Parathyroid adenoma (tissue), 2 donors: ENCODE measurements around the gene GHDC.

Source experiments
- H2AFZ ChIP-seq: fragments of 300-600 bp; sonication (generic); one replicate; pipeline ENCODE4 v1.7.0; 2017; ENCODE audit warnings: antibody characterized with exemption, mild to moderate bottlenecking
- H3K27ac ChIP-seq: fragments of 300-600 bp; sonication (generic); one replicate; pipeline ENCODE4 v1.7.0; 2017
- H3K27me3 ChIP-seq: fragments of 300-600 bp; sonication (generic); one replicate; pipeline ENCODE4 v1.7.0; 2017; ENCODE audit warnings: low read length; ENCODE audit not compliant: control insufficient read depth, insufficient read depth
- H3K36me3 ChIP-seq: fragments of 300-600 bp; sonication (generic); one replicate; pipeline ENCODE4 v1.7.0; 2017; ENCODE audit warnings: low read length; ENCODE audit not compliant: control insufficient read depth, insufficient read depth
- H3K4me1 ChIP-seq: fragments of 300-600 bp; sonication (generic); one replicate; pipeline ENCODE4 v1.7.0; 2017; ENCODE audit warnings: control low read depth
- H3K4me2 ChIP-seq: fragments of 300-600 bp; sonication (generic); one replicate; pipeline ENCODE4 v1.7.0; 2017; ENCODE audit warnings: low read length
- H3K4me3 ChIP-seq: fragments of 300-600 bp; sonication (generic); one replicate; pipeline ENCODE4 v1.7.0; 2017; ENCODE audit warnings: low read depth, low read length
- H3K79me2 ChIP-seq: fragments of 300-600 bp; sonication (generic); one replicate; pipeline ENCODE4 v1.7.0; 2017; ENCODE audit warnings: control low read depth
- H3K9ac ChIP-seq: fragments of 300-600 bp; sonication (generic); one replicate; pipeline ENCODE4 v1.7.0; 2017; ENCODE audit warnings: mild to moderate bottlenecking
- H3K9me3 ChIP-seq: fragments of 300-600 bp; sonication (generic); one replicate; pipeline ENCODE4 v1.7.0; 2017; ENCODE audit warnings: low read length; ENCODE audit not compliant: control insufficient read depth
- CTCF ChIP-seq: fragments of 300-600 bp; sonication (generic); IDR thresholded peaks from one replicate; pipeline ENCODE4 v1.7.0; 2017; ENCODE audit warnings: antibody characterized with exemption, mild to moderate bottlenecking
- donor health status: primary hyperparathyroidism.

Gene GHDC

GRCh38 chr17:42163113-42163512, 31.2 kb downstream of the GHDC start:
- no peaks in the 10 kb centered on the region for H3K36me3 ChIP-seq
- no peak overlapping the region for H3K27ac ChIP-seq
- no peaks in the 10 kb centered on the region for H3K79me2 ChIP-seq
- H3K4me2 ChIP-seq, result no peak overlapping the region
- no peak overlapping the region for H2AFZ ChIP-seq
- no peak overlapping the region for H3K9ac ChIP-seq
- TF ChIP-seq CTCF, result peak; percentile 14
- H3K27me3 ChIP-seq, result no peaks in the 10 kb centered on the region
- no peaks in the 10 kb centered on the region for H3K9me3 ChIP-seq
- peaks cover 4% of the 10 kb centered on the region for H3K4me1 ChIP-seq
- no peak overlapping the region for H3K4me3 ChIP-seq

DNA sequence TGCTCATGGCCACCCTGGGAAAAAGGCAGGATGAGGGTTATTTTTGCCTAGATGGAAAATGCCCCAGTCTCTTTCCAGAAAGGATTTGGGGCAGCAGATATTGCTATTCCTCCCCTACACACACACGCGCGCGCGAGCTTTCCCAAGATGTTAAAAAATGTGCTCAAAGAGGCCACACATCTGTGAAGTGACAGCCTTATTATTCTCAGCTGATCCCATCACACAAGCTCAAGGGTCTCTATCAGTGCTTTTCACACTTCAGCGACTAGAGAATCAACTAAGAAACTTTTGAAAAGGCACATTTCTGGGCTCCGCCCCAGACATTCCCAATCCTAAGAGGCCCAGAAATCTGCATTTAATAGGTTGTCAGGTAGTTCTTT, 33.8 kb downstream of the GHDC start:
- Histone ChIP-seq H3K9ac (no peak overlapping the region), H3K4me3 (no peak overlapping the region), H3K27me3 (no peaks in the 10 kb centered on the region), H3K79me2 (no peaks in the 10 kb centered on the region), H2AFZ (no peak overlapping the region), H3K36me3 (no peaks in the 10 kb centered on the region), H3K9me3 (no peaks in the 10 kb centered on the region), H3K4me2 (no peak overlapping the region), H3K27ac (no peak overlapping the region), H3K4me1 (peaks cover 4% of the 10 kb centered on the region)
- TF ChIP-seq CTCF, result no peak

DNA sequence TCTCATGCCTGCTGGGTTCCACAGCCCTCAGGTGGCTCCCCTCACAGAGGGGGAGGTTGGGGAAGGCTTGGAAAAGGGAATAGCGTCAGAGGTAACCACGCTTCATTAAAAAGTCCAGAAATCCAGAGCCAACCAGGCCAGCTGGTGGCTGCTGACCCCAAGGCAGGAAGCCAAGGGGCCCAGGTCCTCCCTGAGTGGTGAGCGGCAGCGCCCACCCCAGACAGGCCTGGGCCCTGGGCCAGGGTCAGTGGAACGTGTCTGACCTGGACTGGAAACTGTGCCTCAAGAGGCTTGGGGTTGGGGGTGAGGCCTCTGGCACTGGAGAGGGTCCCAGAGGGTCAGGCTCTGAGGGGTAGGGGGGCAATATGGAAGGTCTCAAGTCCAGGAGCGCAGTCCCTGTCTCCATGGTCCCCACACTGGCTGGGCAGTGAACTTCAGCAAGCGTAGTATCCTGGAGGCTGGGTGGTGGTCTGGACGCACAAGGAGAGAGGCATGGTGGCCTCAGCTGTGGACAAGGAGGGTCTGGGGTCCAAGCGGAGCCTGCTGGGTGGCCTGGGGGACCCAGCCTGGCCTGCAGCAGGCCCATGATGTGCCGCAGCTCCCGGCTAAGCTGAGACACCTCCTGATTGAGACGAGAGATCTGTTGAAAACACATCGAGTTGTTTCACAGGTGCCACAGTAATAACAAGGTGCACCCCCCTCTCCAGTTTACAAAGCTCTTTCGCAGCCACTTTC, 34.3 kb downstream of the GHDC start:
- Histone ChIP-seq H3K79me2 (no peaks in the 10 kb centered on the region), H3K4me3 (no peak overlapping the region), H3K36me3 (no peaks in the 10 kb centered on the region), H3K4me1 (peaks cover 4% of the 10 kb centered on the region), H3K27ac (no peak overlapping the region), H3K9me3 (no peaks in the 10 kb centered on the region), H3K4me2 (no peak overlapping the region), H2AFZ (no peak overlapping the region), H3K27me3 (no peaks in the 10 kb centered on the region), H3K9ac (no peak overlapping the region)
- no peak for TF ChIP-seq CTCF

DNA sequence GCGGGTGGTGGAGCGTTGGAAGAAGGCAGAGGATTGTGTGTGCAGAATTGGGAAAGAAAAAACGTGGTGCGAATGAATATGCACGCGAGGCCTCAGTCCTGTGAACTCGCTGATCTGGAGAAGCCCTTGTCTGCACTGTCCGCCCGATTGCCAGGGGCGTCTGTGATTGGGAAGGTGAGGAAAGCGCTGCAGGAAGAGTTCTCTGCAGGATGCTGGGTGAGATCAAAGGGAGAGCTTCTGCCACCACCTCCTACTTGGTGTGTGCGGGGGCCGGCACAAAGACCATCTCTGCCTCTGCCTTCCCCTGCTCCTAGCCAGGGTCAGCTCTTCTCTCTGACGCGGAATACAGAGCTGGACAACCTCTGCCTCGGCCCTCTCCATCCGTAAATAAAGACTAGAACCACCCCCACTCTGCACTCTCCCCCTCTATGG, 38.7 kb downstream of the GHDC start:
- Histone ChIP-seq H2AFZ (peak overlapping the region; percentile 93), H3K4me1 (peaks cover 3% of the 10 kb centered on the region), H3K4me2 (peak overlapping the region; percentile 31), H3K36me3 (no peaks in the 10 kb centered on the region), H3K79me2 (peaks cover 32% of the 10 kb centered on the region), H3K27me3 (no peaks in the 10 kb centered on the region), H3K4me3 (peak overlapping the region; percentile 99), H3K9me3 (no peaks in the 10 kb centered on the region), H3K9ac (no peak overlapping the region), H3K27ac (peak overlapping the region; percentile 48)
- TF ChIP-seq CTCF, result no peak
